Stimulated activated memory B cell treated with anti-CD40 and anti-IgM and Interleukin-4, amounts not matched to agents 10 μg/mL and 1 μg/mL and 100 μg/mL, for 72 hours (primary cell): ENCODE results near the gene NFATC2.
A peak's percentile ranks its signal among the peaks of the same experiment; 100 is the strongest.
"Not testable (repeated sequence)": the region's sequence is repeated elsewhere in the genome, so short reads cannot be mapped to it uniquely, and the experiment has no call there.

Experiments used
- ATAC-seq: fragments of 150-1000 bp; cut with Tn5 transposase; 2 replicates; pipeline ENCODE4 v1.10.0; 2021
- H3K27ac Mint-ChIP-seq: one replicate; pipeline ENCODE4 v1.8.0; 2022; ENCODE audit warnings: mild to moderate bottlenecking, mixed read lengths
- H3K27me3 Mint-ChIP-seq: one replicate; pipeline ENCODE4 v1.8.0; 2022; ENCODE audit warnings: mixed read lengths
- H3K36me3 Mint-ChIP-seq: one replicate; pipeline ENCODE4 v1.8.0; 2022; ENCODE audit warnings: mixed read lengths
- H3K4me1 Mint-ChIP-seq: one replicate; pipeline ENCODE4 v1.8.0; 2022; ENCODE audit warnings: mixed read lengths
- H3K4me3 Mint-ChIP-seq: one replicate; pipeline ENCODE4 v1.8.0; 2022; ENCODE audit warnings: mild to moderate bottlenecking, moderate library complexity, mixed read lengths
- H3K9me3 Mint-ChIP-seq: one replicate; pipeline ENCODE4 v1.8.0; 2022; ENCODE audit warnings: mixed read lengths

The NFATC2 gene

GRCh38 chr20:51574248-51575033, 31.9 kb upstream of the NFATC2 start:
- Mint-ChIP-seq H3K9me3 (peaks cover 3% of the 10 kb centered on the region), H3K27me3 (peaks cover 6% of the 10 kb centered on the region), H3K4me3 (no peak overlapping the region), H3K27ac (no peak overlapping the region), H3K4me1 (no peaks in the 10 kb centered on the region), H3K36me3 (no peaks in the 10 kb centered on the region)
- no peak for ATAC-seq

DNA sequence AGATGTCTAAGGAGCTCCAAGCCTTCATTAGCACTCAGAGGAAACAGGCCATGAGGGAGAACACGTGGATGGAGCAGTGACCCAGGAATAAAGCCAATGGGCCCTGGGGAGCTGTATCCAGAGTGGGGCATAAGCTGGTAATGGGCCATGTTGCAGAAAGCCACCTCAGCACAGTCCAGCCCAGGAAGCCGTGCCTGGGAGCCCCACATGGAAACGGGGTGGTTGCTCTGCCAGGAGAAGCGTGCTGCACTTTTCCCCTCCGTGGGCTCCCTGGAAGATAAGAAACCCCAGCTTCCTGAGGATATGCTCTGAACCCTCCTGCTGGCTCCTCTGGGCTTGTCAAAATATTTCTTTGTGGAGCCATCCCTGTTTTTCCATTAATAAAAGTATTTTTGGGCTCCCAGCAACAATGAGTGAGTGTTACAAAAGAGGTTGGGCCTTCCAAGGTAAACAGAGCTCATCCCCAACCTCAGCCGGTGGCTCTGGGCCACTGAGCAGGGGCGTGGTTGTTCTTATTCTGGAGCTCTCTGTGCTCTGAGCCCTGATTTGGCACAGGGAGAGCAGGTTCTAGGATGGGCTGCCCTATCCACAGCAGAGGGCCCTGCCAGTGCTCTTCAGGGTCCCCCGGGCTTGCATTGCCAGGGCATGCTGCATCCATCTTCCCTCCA, 31.2 kb upstream of the NFATC2 start:
- Mint-ChIP-seq H3K36me3 (no peaks in the 10 kb centered on the region), H3K4me1 (no peaks in the 10 kb centered on the region), H3K4me3 (no peak overlapping the region), H3K27me3 (peaks cover 6% of the 10 kb centered on the region), H3K27ac (no peak overlapping the region), H3K9me3 (peaks cover 3% of the 10 kb centered on the region)
- no peak for ATAC-seq

DNA sequence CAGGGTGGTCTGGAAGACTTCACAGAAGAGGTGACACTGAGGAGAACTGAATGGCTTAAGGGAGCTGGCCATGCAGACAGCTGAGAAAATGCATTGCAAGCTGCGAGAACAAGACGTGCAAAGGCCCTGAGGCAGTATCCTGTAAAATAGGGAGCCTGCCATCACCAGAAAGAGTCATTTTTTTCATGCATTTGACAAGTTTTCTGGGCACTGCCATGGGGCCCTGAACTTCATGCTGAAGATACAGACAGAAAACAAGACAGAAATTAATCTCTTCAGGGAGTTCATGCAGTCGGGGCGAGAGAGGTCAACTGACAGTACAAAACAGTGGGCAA, 28.9 kb upstream of the NFATC2 start:
- no peak overlapping the region for H3K4me3 Mint-ChIP-seq
- peaks cover 15% of the 10 kb centered on the region for H3K27me3 Mint-ChIP-seq
- peaks cover 9% of the 10 kb centered on the region for H3K9me3 Mint-ChIP-seq
- H3K27ac Mint-ChIP-seq, result no peak overlapping the region
- no peaks in the 10 kb centered on the region for H3K4me1 Mint-ChIP-seq
- ATAC-seq, result no peak
- H3K36me3 Mint-ChIP-seq, result peaks cover 9% of the 10 kb centered on the region

DNA sequence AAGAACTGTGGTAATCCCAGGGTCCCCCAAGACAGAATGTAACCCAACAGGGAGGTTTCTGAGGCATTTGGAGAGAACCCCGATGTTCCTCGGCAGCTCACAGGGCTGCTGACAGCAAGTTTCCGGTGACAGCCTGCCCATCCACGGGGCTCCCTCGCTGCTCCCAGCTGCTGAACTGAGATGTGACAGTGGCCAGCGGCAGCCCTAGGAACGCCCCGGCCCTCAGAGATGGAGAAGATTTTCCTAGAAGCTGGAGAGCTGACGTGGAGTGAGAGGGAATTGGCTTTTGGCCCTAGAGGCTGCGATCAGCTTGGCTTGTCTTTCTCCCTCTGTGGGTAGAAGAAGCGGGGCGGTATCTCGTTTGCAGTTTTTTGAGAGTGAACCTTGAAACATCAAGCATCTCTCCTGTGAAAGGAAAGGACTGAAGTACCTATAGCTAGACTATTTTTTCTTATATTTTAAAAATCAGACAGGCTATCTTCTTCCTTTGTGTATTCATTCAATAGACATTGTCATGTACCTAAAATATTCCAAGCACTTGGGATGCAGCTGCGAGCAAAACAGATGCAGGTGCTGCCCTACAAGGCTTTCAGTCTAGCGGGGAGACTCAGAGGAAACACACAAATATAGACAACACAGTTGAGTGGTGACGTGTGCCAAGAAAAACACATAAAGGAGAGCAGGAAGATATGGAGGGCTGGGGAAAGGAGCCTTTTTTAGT, 28.4 kb upstream of the NFATC2 start:
- peaks cover 9% of the 10 kb centered on the region for H3K36me3 Mint-ChIP-seq
- peaks cover 2% of the 10 kb centered on the region for H3K4me1 Mint-ChIP-seq
- no peak for ATAC-seq
- peaks cover 9% of the 10 kb centered on the region for H3K9me3 Mint-ChIP-seq
- H3K27ac Mint-ChIP-seq, result no peak overlapping the region
- peaks cover 15% of the 10 kb centered on the region for H3K27me3 Mint-ChIP-seq
- no peak overlapping the region for H3K4me3 Mint-ChIP-seq

DNA sequence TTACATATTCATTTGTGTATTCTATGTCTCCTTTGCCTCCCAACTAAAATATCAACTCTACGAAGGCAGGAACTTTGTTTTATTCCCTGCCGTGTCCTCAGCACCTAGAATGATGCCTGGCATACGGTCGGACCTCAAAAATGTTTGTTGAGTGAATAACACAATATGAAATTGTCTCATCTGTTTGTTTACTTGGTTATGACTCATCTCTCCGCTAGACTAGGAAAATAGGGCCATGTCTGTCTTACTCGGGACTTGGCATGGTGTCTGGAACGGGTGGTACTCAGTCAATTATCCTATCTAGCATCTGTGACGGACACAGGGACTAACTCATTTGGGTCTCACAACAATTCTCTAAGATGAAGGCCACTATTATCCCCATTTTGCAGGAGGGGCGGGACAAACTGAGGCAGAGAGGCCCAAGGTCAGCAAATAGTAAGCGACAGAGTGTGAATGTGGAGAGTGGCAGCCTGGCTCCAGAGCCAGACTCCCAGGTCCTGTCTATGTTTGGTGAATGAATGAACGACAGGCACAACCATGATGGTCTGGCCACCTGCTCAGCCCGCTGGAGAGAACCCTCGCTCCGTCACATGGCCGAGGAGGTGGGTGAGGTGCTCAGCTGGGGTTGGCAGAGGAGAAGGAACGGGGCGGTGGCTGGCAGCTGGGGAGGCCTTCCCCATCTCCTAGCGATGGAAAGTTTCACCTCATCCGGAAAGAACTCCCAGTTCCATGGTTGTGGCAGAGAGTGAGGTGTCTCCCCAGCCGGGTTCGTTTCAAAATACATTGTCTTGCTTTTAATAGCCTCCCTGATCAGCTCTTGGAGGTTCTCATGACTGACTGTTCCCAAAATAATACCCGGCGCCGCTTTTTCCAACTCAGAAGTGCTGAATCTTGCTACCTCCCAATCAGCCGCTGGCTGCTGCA, 27.6 kb upstream of the NFATC2 start:
- Mint-ChIP-seq H3K27ac (no peak overlapping the region), H3K9me3 (peaks cover 9% of the 10 kb centered on the region), H3K4me3 (no peak overlapping the region), H3K4me1 (peaks cover 4% of the 10 kb centered on the region), H3K36me3 (peaks cover 9% of the 10 kb centered on the region), H3K27me3 (peaks cover 15% of the 10 kb centered on the region)
- no peak for ATAC-seq

GRCh38 chr20:51568533-51568932, 26.0 kb upstream of the NFATC2 start:
- not testable (repeated sequence) for ATAC-seq

DNA sequence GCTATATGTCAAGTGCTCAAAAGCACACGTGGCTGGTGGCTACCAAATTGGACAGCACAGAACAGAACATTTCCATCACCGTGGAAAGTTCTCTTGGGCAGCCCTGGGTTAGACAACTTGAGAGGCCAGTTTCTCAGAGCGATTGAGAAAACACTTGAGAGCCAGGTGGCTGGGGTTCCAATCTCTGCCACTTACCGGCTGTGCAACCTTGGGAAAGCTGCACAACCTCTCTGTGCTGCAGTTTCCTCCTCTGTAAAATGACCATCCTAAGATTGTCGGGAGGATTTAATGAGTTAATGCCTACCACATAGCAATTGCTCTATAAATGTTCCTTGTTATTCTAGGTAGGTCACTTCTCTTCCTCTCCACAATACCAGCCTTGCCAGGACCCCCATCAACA, 25.1 kb upstream of the NFATC2 start:
- Mint-ChIP-seq H3K4me3 (no peak overlapping the region), H3K27me3 (peaks cover 33% of the 10 kb centered on the region), H3K9me3 (peaks cover 6% of the 10 kb centered on the region), H3K4me1 (peaks cover 20% of the 10 kb centered on the region), H3K36me3 (peaks cover 9% of the 10 kb centered on the region), H3K27ac (no peak overlapping the region)
- no peak for ATAC-seq

More at GRCh38 chr20:51568533-51568932, 26.0 kb upstream of the NFATC2 start:
- H3K27me3 Mint-ChIP-seq, result peaks cover 24% of the 10 kb centered on the region
- H3K27ac Mint-ChIP-seq, H3K9me3 Mint-ChIP-seq, H3K4me3 Mint-ChIP-seq, H3K36me3 Mint-ChIP-seq: not testable (repeated sequence)
- peaks cover 10% of the 10 kb centered on the region for H3K4me1 Mint-ChIP-seq

DNA sequence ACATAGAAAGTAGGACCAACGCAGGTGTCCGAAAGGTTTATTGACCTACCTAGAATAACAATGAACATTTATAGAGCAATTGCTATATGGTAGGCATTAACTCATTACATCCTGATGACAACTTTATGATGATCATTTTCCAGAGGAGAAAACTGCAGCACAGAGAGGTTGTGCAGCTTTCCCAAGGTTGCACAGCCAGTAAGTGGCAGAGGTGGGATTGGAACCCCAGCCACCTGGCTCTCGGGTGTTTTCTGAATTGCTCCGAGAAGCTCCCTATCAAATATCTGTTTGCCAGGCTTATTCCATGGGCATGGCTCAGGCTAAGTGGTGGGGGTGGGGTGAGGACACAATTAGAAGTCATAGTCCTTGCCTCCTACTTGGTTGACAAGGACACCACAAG, 24.1 kb upstream of the NFATC2 start:
- no peak for ATAC-seq

DNA sequence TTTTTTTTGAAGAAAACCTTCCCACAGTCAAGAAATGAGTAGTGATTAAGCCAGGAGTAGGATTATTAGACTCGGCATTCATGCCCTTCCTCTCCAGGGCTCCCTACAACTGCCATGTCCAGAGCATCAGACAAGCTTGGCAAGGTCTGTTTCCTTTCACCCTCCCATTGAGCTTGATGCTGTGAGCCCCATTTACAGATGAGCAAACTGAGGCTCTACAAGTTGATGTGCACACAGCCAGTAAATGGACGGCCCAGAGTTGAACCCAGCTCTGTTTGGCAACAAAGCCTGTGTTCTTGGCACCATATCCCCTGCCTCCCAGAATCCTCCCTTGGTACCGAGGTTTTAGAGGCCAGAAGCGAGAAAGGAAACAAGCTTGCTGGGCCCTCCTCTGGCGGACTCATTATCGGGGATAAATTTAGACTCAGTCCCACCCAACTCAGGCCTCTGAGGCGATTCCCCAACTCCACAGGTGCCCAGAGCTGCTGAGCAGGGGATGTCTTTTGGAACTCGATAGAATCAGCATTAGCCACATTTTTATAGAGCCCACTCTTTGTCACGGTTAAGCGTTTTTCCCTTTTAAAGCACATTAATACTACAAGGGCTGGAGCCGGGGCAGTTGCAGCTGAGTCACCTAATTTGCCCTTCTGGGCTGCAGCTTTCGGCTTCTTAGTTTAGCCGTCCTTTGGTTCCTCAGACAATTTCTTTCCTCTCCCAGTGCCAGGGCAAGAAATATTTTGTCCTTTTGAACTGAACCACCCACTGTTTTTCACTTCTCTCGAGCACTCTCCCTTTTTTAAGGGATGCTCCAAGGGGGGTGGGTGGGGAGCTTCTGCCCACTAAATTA, 23.0 kb upstream of the NFATC2 start:
- Mint-ChIP-seq H3K4me3 (no peak overlapping the region), H3K27me3 (peaks cover 54% of the 10 kb centered on the region), H3K27ac (no peak overlapping the region), H3K36me3 (peaks cover 9% of the 10 kb centered on the region), H3K4me1 (peaks cover 34% of the 10 kb centered on the region), H3K9me3 (peaks cover 6% of the 10 kb centered on the region)
- ATAC-seq, result no peak

More for the DNA sequence above, 24.1 kb upstream of the NFATC2 start:
- no peak overlapping the region for H3K27ac Mint-ChIP-seq
- H3K4me3 Mint-ChIP-seq, result no peak overlapping the region
- H3K27me3 Mint-ChIP-seq, result peaks cover 43% of the 10 kb centered on the region
- H3K36me3 Mint-ChIP-seq, result peaks cover 9% of the 10 kb centered on the region
- H3K9me3 Mint-ChIP-seq, result peaks cover 6% of the 10 kb centered on the region
- peaks cover 23% of the 10 kb centered on the region for H3K4me1 Mint-ChIP-seq

DNA sequence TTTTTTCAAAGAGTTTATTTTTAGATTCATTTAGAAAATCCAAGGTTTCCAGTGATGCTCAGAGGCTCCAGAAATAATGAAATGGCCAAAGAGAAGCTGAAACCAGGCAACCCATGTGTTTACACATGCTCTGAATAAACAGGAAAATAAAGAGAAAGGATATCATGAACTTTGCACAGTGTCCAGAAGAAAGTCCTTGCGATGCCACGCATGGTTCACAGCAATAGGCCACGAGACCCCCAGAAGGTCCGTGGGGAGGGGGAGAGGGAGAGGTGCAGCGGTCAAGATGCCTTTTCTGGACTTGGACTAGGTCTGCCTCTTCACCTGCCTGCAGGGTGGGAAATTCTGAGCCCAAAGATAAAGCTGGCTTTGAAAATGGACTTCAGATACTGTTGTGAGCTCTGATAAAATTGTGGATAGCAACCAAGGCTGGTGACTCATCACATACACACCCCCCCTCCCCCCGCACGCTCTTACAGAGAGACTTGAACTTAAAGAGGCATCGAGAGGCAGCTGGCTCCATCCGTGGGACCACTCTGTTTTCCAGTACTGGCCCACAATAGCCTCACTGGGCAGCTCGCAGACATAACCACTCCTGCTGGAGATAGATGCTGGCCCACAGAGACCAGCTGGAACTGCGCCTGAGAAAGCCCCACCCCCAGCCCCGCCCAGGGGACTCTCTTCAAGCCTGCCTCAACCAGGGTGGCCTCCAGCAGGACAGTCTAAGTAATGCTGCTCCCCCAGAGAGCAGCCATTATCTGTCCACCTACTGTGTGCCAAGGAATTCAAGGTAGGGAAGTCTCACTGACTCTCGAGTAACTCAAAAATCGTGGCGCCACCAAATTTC, 21.2 kb upstream of the NFATC2 start:
- Mint-ChIP-seq H3K36me3 (peaks cover 9% of the 10 kb centered on the region), H3K9me3 (peaks cover 6% of the 10 kb centered on the region), H3K27ac (no peak overlapping the region), H3K27me3 (peaks cover 63% of the 10 kb centered on the region), H3K4me3 (no peak overlapping the region), H3K4me1 (peaks cover 35% of the 10 kb centered on the region)
- peak; percentile 34 for ATAC-seq

GRCh38 chr20:51563174-51563485, 20.6 kb upstream of the NFATC2 start:
- H3K27ac Mint-ChIP-seq, result no peak overlapping the region
- peaks cover 4% of the 10 kb centered on the region for H3K9me3 Mint-ChIP-seq
- H3K4me1 Mint-ChIP-seq, result peaks cover 35% of the 10 kb centered on the region
- H3K27me3 Mint-ChIP-seq, result peaks cover 58% of the 10 kb centered on the region
- H3K4me3 Mint-ChIP-seq, result peak overlapping the region; percentile 63
- H3K36me3 Mint-ChIP-seq, result peaks cover 5% of the 10 kb centered on the region
- ATAC-seq, result no peak

GRCh38 chr20:51562332-51563173, 20.0 kb upstream of the NFATC2 start:
- Mint-ChIP-seq H3K4me1 (peaks cover 35% of the 10 kb centered on the region), H3K27me3 (peaks cover 54% of the 10 kb centered on the region), H3K36me3 (no peaks in the 10 kb centered on the region), H3K27ac (no peak overlapping the region), H3K4me3 (peak overlapping the region; percentile 63), H3K9me3 (no peaks in the 10 kb centered on the region)
- ATAC-seq, result peak; percentile 53

DNA sequence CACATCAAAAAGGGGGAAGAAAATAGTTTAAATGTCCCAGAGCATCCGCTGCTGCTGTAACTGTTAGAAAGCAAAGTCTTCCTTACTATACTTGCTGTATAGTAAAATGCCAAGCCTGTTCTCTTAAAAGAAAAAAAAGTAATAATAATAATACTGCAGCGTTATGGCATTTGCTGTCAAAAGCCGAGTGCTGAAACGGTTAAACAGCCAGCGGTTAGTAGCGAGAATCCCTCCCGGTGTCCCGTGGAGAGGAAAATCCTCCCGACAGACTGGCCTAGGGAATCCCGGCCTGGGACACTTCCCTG, 19.5 kb upstream of the NFATC2 start:
- H3K27me3 Mint-ChIP-seq, result peaks cover 60% of the 10 kb centered on the region

More for the DNA sequence above, 19.5 kb upstream of the NFATC2 start:
- H3K4me3 Mint-ChIP-seq, result peak overlapping the region; percentile 63
- no peaks in the 10 kb centered on the region for H3K36me3 Mint-ChIP-seq
- no peaks in the 10 kb centered on the region for H3K9me3 Mint-ChIP-seq
- H3K27ac Mint-ChIP-seq, result peak overlapping the region; percentile 12
- no peak for ATAC-seq
- peaks cover 35% of the 10 kb centered on the region for H3K4me1 Mint-ChIP-seq
